HG02798 (cell line): ENCODE measurements around the gene FAIM2.

ENCODE experiments used
- ATAC-seq: cut with Tn5 transposase; IDR thresholded peaks from one replicate; pipeline ENCODE4 v1.9.1; 2021; ENCODE audit warnings: mild to moderate bottlenecking; ENCODE audit not compliant: unreplicated experiment, poor library complexity

FAIM2 gene

DNA sequence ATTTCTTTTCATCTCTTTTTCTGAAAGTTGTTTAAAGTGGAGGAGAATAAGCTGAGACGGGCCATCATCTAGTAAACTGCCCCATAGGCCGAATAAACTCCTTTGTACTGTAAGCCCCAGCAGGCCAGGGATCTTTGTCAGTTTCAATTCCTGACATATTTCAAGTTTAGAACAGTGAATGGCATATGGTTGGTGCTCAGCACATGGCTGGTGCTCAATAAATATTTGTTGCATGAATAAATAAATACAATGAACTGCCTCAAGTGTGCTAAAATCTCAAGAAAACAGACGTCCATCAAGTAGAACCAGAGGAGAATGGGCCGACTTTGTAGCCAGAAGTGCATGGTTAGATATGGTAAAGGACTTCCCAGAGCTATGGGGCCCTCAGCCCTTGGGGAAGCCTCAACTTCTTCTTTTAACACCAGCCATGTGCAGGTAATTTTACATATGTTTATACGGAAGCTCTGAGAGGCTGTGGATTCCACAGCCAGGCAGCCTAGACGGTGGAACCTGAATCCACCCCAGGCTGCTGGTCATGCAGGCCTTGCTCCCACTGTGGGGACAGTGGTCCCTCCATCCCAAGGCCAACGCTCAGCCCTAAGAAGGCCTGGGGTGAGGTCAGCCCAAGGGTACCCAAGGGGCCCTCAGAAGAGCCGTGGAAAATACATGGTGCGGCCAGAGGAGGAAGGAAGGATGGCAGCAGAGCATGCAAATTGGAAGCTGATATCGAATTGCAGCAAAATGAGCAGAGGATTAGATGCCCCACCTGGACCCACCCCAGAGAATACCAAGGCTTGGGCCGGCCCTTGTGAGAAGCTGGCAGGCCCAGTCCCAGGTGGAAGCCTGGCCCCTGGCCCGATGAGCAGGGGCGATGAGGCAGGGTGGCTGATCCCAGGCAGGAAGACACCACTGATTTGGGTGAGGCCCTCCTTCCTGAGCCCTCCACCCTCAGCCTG, 38.1 kb upstream of the FAIM2 start:
- ATAC-seq = no peak

GRCh38 chr12:49939707-49940106, 36.0 kb upstream of the FAIM2 start:
- no peak for ATAC-seq

DNA sequence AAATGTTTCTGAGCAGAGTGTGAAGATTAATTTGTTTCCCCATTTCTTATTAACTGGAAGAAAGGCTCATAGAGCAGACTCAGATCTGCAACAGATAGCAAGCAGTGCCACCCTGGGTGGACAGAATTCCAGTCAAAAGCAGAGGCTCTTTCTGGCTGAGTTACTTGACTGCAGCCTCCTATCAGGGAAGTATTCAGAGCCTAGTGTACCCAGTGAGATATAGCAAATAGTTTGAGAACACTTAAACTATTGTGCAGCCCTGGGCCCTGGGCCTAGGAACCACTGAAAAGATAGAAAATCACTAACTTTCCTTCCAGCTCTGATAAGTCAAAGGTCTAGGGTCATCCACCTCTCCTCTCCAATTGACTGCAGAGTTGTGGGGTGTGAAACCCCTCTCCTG, 35.6 kb upstream of the FAIM2 start:
- ATAC-seq = no peak

DNA sequence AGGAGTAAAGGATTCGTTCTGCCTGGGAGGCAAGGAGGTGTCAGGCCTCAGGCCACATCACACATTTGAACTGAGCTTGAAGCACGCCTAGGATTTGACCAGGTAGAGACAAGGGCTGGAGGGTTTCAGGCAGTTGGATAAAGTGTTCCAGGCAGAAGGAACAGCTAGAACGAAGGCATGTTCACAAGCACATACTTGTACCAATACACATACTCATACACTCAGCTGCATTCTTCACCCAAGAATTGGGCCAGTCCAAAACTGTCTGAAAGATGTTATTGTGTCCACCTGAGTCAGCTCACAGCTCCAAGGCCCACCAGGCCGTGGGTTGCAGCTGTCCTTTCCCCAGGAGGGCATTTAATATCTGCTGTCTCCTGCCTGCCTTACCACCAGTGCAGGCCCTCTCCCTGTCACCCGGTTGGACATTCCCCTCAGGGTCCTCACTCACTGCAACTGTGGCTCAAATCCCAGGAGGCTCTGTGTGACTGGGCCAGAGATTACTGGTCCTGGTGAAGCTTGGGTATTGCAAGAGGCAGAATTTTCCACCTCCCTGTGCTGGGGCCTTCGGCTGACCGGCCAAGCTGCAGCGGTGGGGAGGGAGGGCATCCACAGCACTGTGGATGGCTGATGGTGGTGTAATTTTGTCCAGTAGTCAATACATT, 34.1 kb upstream of the FAIM2 start:
- no peak for ATAC-seq

GRCh38 chr12:49936925-49937324, 33.2 kb upstream of the FAIM2 start:
- ATAC-seq = no peak

DNA sequence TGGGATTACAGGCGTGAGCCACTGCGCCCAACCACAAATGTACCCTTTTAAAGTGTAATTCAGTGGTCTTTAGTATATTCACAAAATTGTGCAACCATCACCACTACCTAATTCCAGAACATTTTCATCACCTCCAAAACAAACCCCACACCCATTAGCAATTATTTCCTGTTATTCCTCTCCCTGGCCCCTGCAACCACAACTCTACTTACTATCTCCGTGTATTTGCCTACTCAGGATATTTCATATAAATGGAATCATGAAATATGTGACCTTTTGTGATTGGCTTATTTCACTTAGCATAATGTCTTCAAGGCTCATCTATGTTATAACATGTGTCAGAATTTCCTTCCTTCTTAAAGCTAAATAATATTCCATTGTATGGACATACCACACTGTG, 30.8 kb upstream of the FAIM2 start:
- ATAC-seq = no peak

- ATAC-seq = no peak
Observed at GRCh38 chr12:49933796-49934195, 30.1 kb upstream of the FAIM2 start.

DNA sequence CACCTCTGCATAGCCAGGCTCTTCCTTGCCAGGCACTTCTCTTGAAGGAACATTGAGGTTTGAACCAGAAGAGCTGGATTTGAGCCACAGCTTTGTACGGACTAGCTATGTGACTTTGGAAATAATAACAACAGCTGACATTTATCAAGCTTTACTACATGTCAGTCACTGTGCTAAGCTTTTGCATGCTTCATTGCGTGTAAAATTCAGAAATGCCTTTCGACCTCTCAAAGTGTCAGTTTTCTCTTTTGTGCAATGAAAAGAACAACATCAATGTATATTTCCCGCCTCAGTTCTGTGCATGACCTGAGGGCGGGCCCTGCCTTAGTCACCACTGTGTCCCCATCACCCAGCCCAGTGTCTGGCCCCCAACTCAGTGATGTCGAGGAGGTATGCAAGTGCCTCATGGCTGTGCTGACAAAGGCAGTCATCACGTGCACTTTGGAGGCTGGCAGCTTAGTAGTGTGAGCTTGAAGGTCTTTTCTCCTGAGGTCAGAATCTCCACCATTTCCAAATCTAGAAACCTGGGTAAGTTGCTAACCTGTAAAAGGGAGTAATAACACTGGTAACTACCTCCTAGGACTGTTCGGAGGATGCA, 28.9 kb upstream of the FAIM2 start:
- ATAC-seq = no peak

DNA sequence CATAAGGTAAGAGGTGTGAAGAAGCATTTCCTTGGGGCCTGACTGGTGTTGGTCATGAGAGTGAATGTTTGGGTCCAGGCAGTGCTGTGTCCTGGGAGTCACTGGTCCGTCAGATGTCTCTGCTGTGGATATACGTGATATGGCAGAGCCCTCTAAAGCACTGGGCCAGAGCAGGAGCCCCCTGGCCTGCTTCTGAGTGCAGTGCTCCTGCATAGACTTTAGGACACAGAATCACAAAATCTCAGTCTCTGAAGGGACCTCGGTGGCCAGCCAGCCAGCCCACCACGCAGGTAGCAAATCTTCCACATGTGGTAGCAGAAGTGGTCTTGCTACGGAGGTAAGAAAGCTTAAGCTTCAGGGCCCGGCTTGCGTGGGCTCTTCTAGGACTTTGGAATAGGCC, 28.3 kb upstream of the FAIM2 start:
- no peak for ATAC-seq

- no peak for ATAC-seq
Observed at GRCh38 chr12:49930515-49931288, 27.0 kb upstream of the FAIM2 start.

GRCh38 chr12:49929581-49929980, 25.9 kb upstream of the FAIM2 start:
- ATAC-seq = no peak

- no peak for ATAC-seq
Observed at GRCh38 chr12:49928471-49928870, 24.8 kb upstream of the FAIM2 start.

- no peak for ATAC-seq
Observed at GRCh38 chr12:49925433-49926204, 21.9 kb upstream of the FAIM2 start.

DNA sequence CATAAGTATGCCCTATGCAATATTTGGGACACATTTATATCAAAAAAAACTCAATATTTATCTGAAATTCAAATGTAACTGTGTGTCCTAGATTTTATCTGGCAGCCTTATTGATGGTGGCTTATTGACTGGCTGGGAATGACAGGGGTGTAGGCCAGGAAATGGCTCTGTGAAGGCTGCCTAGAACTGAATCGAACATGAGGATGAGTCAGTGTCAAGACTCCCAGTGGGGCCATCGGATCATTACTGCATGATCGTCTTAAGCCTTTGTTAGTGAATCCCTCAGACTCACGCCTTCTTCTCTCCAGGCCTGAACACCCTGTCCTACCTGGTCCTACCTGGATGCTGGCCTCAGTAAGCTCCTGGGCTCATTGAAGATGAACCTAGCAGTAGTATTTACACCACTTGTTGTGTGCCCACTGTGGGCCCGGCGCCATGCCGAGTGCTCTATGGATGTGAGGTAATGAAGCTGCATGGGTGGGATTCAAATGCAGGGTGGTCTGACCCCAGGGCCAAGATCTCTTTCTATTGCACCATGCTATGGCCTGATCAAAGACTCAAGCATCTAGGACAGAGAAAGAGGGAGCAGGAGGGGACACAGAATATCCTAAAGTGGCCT, 21.0 kb upstream of the FAIM2 start:
- no peak for ATAC-seq

GRCh38 chr12:49923880-49924556, 20.3 kb upstream of the FAIM2 start:
- no peak for ATAC-seq

GRCh38 chr12:49923035-49923644, 19.4 kb upstream of the FAIM2 start:
- no peak for ATAC-seq

DNA sequence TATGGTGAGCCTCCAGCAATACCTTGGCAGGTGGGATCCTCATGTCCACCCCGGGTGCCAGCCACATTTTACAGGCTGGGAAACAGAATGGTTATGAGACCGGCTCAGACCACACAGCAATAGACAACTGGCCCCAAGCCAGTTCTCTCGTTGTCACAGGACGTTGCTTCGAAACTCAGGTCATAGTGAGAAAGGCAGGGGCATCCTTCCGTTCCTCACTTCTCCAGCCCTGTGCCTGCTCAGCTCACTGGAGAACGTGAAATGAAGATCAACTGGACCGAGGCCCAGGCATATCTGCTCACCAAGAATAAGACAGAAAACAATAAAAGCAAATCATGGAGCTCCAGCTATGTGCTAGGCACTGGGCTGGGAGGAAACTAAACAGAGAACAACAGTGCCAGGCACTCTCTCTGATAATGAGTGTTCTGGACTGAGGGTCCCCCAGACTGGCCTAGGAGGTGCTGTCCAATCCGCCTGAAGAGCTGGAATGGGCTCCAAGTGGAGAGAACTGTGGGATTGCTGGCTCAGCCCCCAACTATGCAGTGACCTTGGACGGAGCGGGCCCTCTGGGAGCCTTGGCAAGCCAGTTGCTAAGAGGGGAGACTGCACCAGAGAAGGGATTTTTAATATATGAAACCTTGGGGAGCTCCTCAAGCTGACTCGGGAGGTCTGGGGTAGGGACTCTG, 18.8 kb upstream of the FAIM2 start:
- ATAC-seq = no peak

- no peak for ATAC-seq
Observed at GRCh38 chr12:49921936-49922335, 18.2 kb upstream of the FAIM2 start.
